ENCODE data around the gene SLC13A3.

Gene SLC13A3

DNA sequence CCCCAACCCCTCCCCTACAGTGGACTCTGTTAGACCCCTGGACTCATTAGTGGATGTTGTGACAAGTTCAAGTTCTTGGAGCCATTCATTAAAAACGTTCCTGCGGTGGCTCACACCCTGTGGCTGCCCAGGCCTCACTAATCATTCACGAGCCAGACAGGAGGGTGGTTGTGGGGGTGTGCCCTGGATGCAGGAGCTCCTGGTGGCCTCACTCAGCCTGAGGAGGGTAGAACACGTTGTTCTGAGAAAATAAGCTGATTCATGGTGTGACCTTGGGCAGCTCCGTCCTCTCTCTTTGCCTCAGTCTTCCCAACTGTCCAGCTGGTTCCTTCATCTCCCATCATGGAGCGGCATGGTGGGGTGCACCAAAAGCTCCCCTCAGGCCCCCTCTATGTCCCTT is 16.7 kb downstream of the SLC13A3 start:
- DNase-seq = no peak

GRCh38 chr20:46631874-46632446 is 19.3 kb downstream of the SLC13A3 start:
- no peak for DNase-seq

DNA sequence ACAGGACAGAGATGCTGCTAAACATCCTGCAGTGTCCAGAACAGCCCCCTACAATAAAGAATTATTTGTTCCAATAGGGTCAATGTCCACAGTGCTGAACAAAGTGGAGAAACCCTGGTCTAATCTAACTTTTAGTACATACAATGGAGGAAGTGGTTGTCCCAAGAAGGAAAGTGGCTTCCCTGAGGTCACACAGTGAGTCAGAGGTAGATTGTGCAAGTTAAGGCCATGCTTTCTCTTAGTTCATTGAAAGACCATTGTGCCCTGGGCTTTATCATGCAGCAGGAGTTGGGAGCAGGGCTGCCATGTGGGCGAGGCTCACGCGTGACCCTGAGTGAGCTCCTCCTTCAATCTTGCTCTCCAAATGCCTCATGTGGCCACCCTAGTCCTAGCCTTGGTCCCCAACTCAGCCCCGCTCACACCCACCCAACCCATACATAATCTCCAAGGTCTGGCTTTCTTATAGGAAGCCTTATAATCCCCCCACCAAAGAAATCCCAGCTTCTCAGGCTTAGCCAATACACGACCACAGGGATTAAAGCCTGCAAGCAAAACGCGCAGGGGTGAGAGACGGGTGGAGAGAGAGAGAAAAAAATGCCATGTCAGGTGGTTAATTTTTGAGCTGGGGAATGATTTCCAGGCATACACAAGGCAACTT is 19.9 kb downstream of the SLC13A3 start:
- DNase-seq = no peak

DNA sequence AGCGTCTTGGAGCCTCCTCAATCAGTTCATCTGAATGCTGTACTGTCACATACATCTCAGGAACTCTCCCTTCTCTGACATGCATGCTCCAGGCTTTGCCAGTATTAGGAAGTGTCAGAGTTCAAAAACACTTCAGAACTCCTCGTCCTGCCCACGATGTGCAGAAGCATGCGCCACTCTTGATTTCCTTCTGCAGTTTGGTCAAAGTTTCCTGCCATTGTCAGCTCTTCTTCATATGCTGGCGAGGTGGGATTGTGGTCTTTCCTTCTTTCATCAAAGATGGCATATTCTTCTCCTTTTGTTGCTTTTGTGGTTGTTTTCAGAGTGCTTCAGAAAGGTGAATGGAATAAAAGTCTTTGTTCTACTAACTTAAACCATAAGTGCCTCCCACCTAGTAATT is 21.0 kb downstream of the SLC13A3 start:
- no peak for DNase-seq

GRCh38 chr20:46629341-46629740 is 21.9 kb downstream of the SLC13A3 start:
- DNase-seq = no peak

- no peak for DNase-seq
Observed at GRCh38 chr20:46627234-46627633, 24.0 kb downstream of the SLC13A3 start.

DNA sequence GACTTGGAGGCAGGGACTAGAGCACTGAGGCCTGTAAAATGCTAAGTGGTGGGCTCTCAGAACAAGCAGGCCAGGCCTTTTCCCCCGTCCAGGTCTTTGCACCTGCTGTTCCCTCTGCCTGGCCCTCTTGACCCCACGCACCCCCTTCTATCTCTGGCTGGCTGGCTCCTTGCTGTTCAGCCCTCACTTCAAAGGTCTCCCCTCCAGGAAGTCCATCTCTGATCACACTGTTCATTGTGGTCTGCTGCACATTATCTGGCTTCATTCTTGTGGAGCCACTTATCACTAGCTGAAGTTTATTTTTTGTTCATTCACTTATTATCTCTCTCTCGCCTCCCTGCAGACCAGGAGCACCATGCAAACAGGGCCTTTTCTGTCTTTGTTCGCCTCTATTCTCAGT is 24.5 kb downstream of the SLC13A3 start:
- DNase-seq = no peak

- no peak for DNase-seq
Observed at GRCh38 chr20:46625875-46626373, 25.3 kb downstream of the SLC13A3 start.

- DNase-seq = no peak
Observed at GRCh38 chr20:46624946-46625345, 26.3 kb downstream of the SLC13A3 start.

GRCh38 chr20:46622165-46622564 is 29.1 kb downstream of the SLC13A3 start:
- no peak for DNase-seq

- no peak for DNase-seq
Observed at GRCh38 chr20:46621492-46621891, 29.8 kb downstream of the SLC13A3 start.

GRCh38 chr20:46619445-46619844 is 31.8 kb downstream of the SLC13A3 start:
- no peak for DNase-seq

DNA sequence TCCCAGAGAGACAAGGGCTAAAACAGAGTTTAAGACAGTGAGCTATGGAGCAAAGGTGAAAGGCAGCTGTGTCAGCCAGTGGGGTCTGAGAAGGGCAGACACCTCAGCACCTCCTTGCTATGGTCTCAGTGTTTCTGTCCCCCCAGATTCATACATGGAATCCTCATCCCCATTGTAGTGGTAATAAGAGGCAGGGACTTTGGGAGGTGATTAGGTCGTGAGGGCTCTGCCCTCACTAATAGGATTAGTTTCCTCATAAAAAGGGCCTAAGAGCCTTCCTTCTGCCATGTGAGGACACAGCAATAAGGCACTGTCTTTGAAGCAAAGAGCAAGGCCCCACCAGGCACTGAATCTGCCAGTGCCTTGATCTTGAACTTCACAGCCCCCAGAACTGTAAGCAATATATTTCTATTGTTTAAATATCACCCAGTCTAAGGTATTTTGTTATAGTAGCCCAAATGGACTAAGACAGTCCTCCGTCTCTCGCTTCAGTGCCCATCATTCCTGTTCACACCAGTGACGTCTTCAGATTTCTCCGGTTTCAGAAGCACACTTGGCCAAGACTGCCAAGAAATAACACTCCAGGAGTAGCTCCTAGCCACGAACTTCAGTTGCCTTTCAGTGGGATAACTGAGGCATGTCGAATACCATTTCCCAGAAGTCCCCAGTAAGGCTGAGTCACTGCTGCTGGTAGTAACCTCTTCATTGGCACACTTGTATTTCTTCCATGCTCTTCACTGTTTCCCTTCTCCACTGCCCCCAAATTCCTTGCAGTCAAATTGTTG is 32.8 kb downstream of the SLC13A3 start:
- DNase-seq = no peak

GRCh38 chr20:46614503-46614902 is 36.8 kb downstream of the SLC13A3 start:
- no peak for DNase-seq

GRCh38 chr20:46610145-46610544 is 41.1 kb downstream of the SLC13A3 start:
- no peak for DNase-seq

DNA sequence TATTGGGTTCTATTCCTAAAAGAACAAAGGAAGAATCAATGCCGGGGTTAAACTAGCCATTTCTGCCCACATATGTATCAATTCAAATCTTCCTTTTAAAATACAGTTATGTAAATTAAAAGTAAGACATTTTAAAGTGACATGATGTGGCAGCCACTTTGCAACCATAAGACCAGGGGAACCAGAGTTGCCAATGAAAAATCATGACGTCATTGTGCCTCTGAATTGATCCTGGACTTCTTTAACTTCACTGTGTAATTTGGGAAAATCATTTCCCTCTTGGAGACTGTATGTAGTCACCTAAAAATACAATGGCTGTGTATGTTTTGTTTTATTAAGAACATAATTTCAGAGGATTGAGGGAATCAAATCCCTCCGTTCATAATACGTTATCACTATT is 42.2 kb downstream of the SLC13A3 start:
- no peak for DNase-seq

DNA sequence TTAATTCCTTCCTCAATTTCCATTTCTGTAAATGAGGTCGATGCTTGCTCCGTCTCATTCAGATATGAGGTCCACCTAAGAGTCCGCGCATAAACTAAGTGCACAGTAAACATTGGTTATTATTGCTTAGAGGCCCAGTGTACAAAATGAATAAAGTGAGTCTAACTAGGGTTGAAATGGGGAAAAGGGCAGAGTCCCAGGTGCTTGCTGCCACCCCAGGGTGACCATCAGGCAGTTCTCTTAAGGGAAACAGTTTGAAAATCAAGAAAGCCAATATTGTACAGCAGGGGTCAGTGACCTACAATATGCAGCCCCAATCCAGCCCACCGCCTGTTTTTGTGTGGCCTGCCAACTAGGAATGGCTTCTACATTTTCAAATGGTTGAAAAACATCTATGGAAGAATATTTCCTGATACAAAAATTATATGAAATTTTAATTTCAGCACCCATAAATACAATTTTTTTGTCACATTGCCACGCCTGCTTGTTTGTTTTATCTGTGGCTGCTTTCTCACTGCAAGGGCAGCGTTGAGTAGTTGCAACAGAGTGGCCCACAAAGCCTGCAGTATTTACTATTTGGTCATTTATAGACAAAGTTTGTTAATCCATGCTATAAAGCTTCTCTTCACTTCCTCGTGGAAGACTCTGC is 43.3 kb downstream of the SLC13A3 start:
- no peak for DNase-seq

DNA sequence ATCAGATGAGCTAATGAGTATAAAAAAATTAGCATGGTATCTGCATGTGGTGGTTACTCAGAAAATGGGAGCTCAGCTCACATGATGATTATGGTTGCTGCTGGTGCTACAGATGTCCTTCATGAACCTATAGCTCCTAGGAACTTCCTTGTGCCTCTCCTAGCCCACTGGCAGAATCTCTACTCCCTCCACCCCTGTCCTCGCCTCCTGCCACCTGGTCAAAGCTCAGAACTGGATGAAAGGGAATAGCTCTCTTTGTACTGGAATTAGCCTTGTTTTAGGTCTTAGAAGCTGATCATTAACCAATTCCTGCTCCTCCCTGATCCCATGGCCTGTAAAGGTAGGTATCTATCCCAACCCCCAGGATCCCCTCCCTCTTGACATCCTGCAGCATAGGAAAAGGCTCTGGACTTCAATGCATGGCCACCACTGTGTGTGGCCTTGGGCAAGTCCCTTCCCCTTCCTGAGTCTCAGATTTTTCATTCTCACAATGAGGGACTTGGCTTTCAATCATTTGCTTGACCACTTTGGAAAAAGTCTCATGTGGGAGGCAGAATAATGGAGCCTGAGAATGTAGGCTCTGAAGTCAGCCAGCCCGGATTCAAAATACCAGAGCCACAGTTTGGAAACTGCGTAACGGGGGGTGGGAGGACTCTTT is 43.9 kb downstream of the SLC13A3 start:
- no peak for DNase-seq

GRCh38 chr20:46606817-46607190 is 44.5 kb downstream of the SLC13A3 start:
- no peak for DNase-seq

DNA sequence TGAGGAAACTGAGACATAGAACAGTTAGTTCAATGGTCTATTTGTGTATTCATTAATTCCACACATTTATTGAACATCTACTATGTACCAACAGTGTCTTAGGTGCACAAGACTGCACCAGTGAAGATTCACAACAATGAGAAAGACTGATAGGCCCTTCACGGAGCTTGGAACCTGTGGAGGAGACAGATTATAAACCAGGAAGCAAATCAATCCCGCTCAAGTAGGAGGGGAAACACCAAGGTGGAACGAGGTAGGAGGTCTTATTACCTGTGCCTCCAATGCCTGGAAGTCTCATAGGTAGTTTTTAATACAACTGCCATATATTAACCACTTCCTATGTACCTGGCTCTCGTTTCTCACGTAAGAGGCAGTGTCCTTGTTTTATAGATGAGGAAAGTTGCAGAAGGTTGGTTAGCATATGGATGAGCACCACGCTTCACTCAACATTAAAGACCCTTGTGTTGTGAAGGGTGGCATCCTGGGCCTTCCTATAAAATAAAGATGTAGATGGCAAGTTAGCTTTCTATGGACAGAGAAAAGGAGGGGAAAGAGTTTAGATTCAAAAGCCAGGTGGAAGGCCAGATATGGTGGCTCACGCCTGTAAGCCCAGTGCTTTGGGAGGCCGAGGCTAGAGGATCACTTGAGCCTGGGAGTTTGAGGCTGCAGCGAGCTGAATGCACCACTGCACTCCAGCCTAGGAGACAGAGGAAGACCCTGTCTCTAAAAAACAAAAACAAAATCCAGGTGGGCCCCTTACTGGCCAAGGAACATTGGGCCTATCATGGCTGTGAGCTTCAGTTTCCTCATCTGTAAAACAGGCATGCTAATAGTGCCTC is 45.1 kb downstream of the SLC13A3 start:
- DNase-seq = no peak

GRCh38 chr20:46605181-46605580 is 46.1 kb downstream of the SLC13A3 start:
- DNase-seq = no peak

DNA sequence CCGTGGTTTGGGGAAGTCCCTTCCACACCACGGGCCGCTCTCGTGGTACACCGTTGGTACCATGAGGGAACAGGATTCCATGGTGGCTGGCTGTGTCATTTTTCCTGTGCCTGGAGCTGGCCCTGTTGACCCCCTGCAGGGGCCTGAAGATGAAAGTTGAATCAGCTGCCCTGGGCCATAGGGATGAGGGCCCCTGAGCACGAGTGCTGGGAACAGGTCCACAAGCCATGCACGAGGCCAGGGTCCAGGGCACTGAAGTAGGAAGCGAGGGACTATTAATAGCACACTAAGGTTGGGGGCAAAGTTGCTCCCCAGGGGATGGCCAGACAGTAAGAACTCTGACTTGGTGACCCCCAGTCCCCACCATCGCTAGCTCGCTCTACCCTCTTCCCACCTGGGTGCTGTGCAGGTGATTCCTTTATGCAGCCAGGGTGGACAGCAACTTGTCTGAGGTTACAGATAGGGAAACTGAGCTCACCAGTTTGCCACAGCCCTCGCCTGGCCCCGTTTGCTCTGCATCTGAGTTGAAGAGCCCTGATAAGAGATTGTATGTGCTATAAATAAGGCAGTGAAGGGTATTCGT is 46.6 kb downstream of the SLC13A3 start:
- no peak for DNase-seq
